CMK (cell line): ENCODE data around the gene UGGT2.
"Not testable (repeated sequence)": the region's sequence is repeated elsewhere in the genome, so short reads cannot be mapped to it uniquely, and the experiment has no call there.

Experiments
- DNase-seq: peaks from one replicate; pipeline ENCODE4 v3.0.0-alpha.2; 2010; ENCODE audit warnings: low read depth

The UGGT2 gene

DNA sequence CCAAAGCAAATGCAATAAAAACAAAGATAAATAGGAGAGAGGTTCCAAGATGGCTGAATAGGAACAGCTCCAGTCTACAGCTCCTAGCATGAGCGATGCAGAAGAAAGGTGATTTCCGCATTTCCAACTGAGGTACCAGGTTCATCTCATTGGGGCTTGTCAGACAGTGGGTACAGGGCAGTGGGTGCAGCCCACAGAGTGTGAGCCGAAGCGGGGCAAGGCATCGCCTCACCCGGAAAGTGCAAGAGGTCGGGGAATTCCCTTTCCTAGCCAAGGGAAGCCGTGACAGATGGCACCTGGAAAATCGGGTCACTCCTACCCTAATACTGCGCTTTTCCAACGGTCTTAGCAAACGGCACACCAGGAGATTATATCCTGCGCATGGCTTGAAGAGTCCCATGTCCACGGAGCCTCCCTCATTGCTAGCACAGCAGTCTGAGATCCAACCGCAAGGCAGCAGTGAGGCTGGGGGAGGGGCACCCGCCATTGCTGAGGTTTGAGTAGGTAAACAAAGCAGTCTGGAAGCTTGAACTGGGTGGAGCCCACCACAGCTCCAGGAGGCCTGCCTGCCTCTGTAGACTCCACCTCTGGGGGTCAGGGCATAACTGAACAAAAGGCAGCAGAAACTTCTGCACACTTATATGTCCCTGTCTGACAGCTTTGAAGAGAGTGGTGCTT is 6.6 kb downstream of the UGGT2 start:
- DNase-seq: not testable (repeated sequence)

GRCh38 chr13:96044238-96044637 is 9.0 kb downstream of the UGGT2 start:
- no peak for DNase-seq

GRCh38 chr13:96041326-96042110 is 11.7 kb downstream of the UGGT2 start:
- no peak for DNase-seq

DNA sequence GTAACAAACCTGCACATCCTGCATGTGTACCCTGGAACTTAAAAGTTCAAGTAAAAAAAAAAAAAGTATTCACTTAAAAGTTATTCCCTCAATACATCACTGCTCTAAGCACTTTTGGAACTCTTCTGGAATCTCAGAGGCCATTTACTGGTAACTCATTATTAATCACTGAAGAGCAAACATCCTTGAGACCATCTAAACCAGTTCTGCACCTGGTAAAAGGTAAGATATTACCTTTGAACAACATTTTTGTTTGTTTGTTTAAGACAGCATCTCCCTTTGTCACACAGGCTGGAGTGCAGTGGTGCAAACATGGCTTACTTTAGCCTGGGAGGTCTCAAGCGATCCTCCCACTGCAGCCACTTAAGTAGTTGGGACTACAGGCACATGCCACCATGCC is 16.7 kb downstream of the UGGT2 start:
- no peak for DNase-seq

GRCh38 chr13:96034662-96035061 is 18.5 kb downstream of the UGGT2 start:
- DNase-seq: no peak

GRCh38 chr13:96033220-96034015 is 19.8 kb downstream of the UGGT2 start:
- no peak for DNase-seq

GRCh38 chr13:96032717-96033116 is 20.5 kb downstream of the UGGT2 start:
- DNase-seq: no peak

- DNase-seq: no peak
Observed at GRCh38 chr13:96029002-96029401, 24.2 kb downstream of the UGGT2 start.

GRCh38 chr13:96027496-96027895 is 25.7 kb downstream of the UGGT2 start:
- no peak for DNase-seq

DNA sequence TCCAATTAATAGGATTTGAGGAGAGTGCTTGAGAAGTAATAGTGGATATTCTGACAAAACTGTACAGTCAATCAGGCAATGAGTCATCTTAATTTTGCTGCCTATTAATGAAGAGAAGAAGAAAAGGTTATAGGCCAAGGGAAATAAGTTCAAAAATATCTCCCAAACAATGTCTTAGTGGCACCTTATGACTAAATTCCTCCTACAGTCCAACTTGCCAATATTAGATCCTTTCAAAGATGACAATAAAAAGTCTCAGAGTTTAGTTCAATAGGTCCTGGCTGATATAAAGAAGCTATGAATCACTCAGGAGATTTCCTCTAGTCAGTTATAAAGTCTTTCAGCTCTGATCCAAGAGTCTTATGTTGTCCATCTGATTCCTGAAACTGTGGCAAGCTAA is 27.9 kb downstream of the UGGT2 start:
- DNase-seq: no peak

- DNase-seq: no peak
Observed at GRCh38 chr13:96020931-96021330, 32.3 kb downstream of the UGGT2 start.

DNA sequence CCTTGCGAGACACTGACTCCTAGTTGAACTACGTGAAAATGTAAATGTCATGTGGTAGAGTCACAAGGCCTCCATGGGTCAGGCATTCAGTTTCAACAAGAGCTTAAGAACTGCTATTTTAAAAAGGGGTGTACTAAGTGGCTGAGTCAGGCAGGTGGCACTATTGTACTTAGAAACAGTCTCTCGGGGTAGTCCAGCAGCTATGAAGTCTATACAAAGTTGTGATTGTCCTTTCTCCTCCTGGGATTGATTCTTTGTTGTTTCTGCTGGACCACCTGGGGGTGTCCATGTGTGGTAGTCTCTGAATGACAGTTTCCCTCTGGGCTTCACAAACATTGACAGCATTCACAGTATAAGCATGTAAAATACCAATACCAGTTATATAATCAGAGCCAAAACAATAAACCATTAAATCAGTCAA is 33.0 kb downstream of the UGGT2 start:
- peak; percentile 27 for DNase-seq

GRCh38 chr13:96018135-96018534 is 35.1 kb downstream of the UGGT2 start:
- DNase-seq: no peak

DNA sequence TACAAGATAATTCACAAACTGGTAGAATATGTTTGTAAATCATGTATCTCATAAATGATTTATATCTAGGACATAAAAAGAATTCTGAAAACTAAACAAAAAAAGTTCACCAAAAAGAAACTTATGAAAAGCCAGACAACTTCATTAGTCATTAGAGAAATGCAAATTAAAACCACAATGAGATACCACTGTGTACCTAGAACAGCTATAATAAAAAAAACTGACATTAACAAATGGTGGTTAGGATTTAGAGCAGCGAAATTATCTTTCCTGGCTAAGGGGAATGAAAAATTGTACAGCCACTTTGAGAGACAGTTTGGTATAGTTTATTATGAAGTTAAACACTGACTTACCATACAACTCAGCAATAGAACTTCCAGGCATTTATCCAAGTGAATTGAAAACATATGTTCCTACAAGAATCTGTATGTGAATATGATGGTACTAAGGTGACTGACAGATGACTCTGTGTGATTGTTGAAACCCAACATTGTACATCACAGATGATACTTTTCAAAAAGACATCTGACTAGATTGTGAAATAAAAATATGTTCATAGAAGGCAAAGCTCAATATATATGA is 41.8 kb downstream of the UGGT2 start:
- no peak for DNase-seq

GRCh38 chr13:96003304-96003703 is 49.9 kb downstream of the UGGT2 start:
- no peak for DNase-seq

GRCh38 chr13:96002322-96003131 is 50.7 kb downstream of the UGGT2 start:
- DNase-seq: no peak

- no peak for DNase-seq
Observed at GRCh38 chr13:96000069-96000468, 53.1 kb downstream of the UGGT2 start.

DNA sequence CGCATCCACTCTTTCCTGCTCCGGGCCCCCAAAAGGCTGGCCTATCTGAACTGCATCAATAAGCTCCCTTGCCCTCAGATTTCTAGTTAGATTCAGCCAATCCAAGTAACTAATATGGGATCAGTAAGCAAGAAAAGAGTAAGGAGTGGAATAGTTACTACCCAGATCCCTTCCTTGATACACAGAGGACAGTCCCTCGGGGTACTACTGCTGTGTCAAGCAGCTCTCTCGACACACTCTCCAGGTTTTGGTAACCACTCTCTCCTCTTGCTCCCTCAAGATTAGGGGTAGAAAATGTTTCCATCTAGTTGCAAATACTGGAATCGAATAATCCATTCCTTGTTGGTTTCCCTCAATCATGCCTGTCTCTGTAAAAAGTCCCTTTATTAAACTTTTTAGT is 65.4 kb downstream of the UGGT2 start:
- no peak for DNase-seq

GRCh38 chr13:95982144-95982543 is 71.1 kb downstream of the UGGT2 start:
- no peak for DNase-seq

GRCh38 chr13:95972651-95973050 is 80.5 kb downstream of the UGGT2 start:
- DNase-seq: not testable (repeated sequence)

GRCh38 chr13:95970878-95971277 is 82.3 kb downstream of the UGGT2 start:
- DNase-seq: no peak

DNA sequence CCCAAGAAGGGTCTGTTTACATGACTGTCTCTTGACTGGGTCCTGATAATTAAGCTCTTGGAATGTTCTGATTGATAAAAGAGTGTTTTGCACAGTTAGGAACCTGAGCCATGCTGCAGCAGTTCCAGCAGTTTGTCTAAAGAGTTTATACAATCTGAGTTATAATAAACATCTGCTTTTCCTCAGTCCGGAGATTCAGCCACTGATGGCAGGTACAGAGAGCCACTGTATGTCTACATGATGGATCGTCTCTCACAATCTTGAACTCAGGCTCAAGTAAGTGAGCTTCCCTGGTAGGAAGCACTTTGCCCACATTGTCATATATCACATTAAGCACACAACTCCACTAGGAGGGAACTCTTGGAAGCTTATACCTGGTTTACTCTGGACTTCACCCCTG is 84.3 kb downstream of the UGGT2 start:
- no peak for DNase-seq
